ENCODE data around the gene MLST8.
"Not testable (repeated sequence)": the region's sequence is repeated elsewhere in the genome, so short reads cannot be mapped to it uniquely, and the experiment has no call there.

The MLST8 gene

GRCh38 chr16:2189252-2189893 is 15.9 kb upstream of the MLST8 start:
- DNase-seq (ENCODE audit: low spot score): no peak

GRCh38 chr16:2190002-2190658 is 15.1 kb upstream of the MLST8 start:
- no peak for DNase-seq (ENCODE audit: low spot score)

- DNase-seq (ENCODE audit: low spot score): no peak
These were observed 14.4 kb upstream of the MLST8 start for GRCh38 chr16:2190659-2191445.

- no peak for DNase-seq (ENCODE audit: low spot score)
These were observed 13.9 kb upstream of the MLST8 start for GRCh38 chr16:2191446-2191706.

- DNase-seq (ENCODE audit: low spot score): peak; percentile 78
These were observed 11.0 kb upstream of the MLST8 start for GRCh38 chr16:2194166-2194834.

GRCh38 chr16:2194852-2195321 is 10.4 kb upstream of the MLST8 start:
- peak; percentile 80 for DNase-seq (ENCODE audit: low spot score)

GRCh38 chr16:2195322-2196161 is 9.7 kb upstream of the MLST8 start:
- DNase-seq (ENCODE audit: low spot score): no peak

GRCh38 chr16:2196162-2196980 is 8.9 kb upstream of the MLST8 start, which contains the start of gene CASKIN1:
Gene CASKIN1 (minus strand): TSS chr16:2196605. CDS start chr16:2196432, 173 bp downstream.
- DNase-seq (ENCODE audit: low spot score): no peak

GRCh38 chr16:2196981-2197511 is 8.2 kb upstream of the MLST8 start:
- DNase-seq (ENCODE audit: low spot score): no peak

- no peak for DNase-seq (ENCODE audit: low spot score)
These were observed 7.5 kb upstream of the MLST8 start for GRCh38 chr16:2197765-2198164.

- DNase-seq (ENCODE audit: low spot score): no peak
These were observed 7.0 kb upstream of the MLST8 start for GRCh38 chr16:2198283-2198682.

- no peak for DNase-seq (ENCODE audit: low spot score)
These were observed 6.2 kb upstream of the MLST8 start for GRCh38 chr16:2199095-2199494.

- no peak for DNase-seq (ENCODE audit: low spot score)
These were observed 5.6 kb upstream of the MLST8 start for GRCh38 chr16:2199621-2200139.

- no peak for DNase-seq (ENCODE audit: low spot score)
These were observed 4.9 kb upstream of the MLST8 start for GRCh38 chr16:2200313-2200712.

- not testable (repeated sequence) for DNase-seq (ENCODE audit: low spot score)
These were observed 2.0 kb upstream of the MLST8 start for GRCh38 chr16:2203119-2203688.

- DNase-seq (ENCODE audit: low spot score): no peak
These were observed 694 bp upstream of the MLST8 start for GRCh38 chr16:2204416-2205103.

GRCh38 chr16:2205967-2206313 is 686 bp downstream of the MLST8 start:
- DNase-seq (ENCODE audit: low spot score): peak; percentile 79

- no peak for DNase-seq (ENCODE audit: low spot score)
These were observed 1.1 kb downstream of the MLST8 start for GRCh38 chr16:2206420-2206779.

All from SK-N-DZ (cell line).